ENCODE measurements around the gene PLXNC1.
A peak's percentile ranks its signal among the peaks of the same experiment; 100 is the strongest.

DNA sequence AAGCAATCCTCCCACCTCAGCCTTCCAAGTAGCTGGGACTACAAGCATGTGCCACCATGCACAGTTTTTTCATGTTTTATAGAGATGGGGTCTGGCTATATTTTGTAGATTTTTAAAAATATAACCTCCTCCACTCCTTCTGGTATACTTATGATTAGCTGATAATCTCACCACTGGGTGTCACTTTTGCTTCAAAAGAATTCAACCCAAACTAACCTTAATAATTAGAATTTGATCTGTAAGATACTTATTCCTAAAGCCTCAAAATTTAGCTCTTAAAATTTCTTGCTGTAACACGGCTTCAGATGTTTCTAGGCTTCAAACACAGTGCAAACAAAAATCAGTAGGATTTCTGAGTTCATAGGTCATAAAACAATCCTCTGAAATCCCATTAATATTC, 181.0 kb downstream of the PLXNC1 start:
- TF ChIP-seq, protein P1, sequence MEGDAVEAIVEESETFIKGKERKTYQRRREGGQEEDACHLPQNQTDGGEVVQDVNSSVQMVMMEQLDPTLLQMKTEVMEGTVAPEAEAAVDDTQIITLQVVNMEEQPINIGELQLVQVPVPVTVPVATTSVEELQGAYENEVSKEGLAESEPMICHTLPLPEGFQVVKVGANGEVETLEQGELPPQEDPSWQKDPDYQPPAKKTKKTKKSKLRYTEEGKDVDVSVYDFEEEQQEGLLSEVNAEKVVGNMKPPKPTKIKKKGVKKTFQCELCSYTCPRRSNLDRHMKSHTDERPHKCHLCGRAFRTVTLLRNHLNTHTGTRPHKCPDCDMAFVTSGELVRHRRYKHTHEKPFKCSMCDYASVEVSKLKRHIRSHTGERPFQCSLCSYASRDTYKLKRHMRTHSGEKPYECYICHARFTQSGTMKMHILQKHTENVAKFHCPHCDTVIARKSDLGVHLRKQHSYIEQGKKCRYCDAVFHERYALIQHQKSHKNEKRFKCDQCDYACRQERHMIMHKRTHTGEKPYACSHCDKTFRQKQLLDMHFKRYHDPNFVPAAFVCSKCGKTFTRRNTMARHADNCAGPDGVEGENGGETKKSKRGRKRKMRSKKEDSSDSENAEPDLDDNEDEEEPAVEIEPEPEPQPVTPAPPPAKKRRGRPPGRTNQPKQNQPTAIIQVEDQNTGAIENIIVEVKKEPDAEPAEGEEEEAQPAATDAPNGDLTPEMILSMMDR (IDR thresholded peaks at IDR 0.05; ENCODE audit: low read length): peak; percentile 23
- TF ChIP-seq EZH2 (optimal IDR thresholded peaks at IDR 0.05; ENCODE audit: low read depth, low read length): no peak

Data from MM.1S (cell line).